ENCODE measurements around the gene STAT4.

STAT4 gene

GRCh38 chr2:191144217-191144616, 6.6 kb downstream of the STAT4 start:
- no peak for DNase-seq

GRCh38 chr2:191143791-191144190, 7.0 kb downstream of the STAT4 start:
- no peak for DNase-seq

GRCh38 chr2:191128911-191129304, 21.9 kb downstream of the STAT4 start:
- DNase-seq = no peak

GRCh38 chr2:191128172-191128910, 22.5 kb downstream of the STAT4 start:
- DNase-seq = no peak

GRCh38 chr2:191127235-191127634, 23.6 kb downstream of the STAT4 start:
- no peak for DNase-seq

GRCh38 chr2:191126386-191127085, 24.3 kb downstream of the STAT4 start:
- DNase-seq = no peak

GRCh38 chr2:191125646-191126045, 25.1 kb downstream of the STAT4 start:
- DNase-seq = no peak

- no peak for DNase-seq
Measured at GRCh38 chr2:191122638-191123294, 28.0 kb downstream of the STAT4 start.

- DNase-seq = no peak
Measured at GRCh38 chr2:191117341-191117740, 33.5 kb downstream of the STAT4 start.

GRCh38 chr2:191115804-191116203, 35.0 kb downstream of the STAT4 start:
- no peak for DNase-seq

- no peak for DNase-seq
Measured at GRCh38 chr2:191115391-191115790, 35.4 kb downstream of the STAT4 start.

- DNase-seq = no peak
Measured at GRCh38 chr2:191114403-191114886, 36.3 kb downstream of the STAT4 start.

GRCh38 chr2:191113761-191114160, 37.0 kb downstream of the STAT4 start:
- no peak for DNase-seq

GRCh38 chr2:191112448-191112901, 38.3 kb downstream of the STAT4 start:
- DNase-seq = no peak

GRCh38 chr2:191109888-191110287, 40.9 kb downstream of the STAT4 start:
- DNase-seq = no peak

- no peak for DNase-seq
Measured at GRCh38 chr2:191108331-191108730, 42.5 kb downstream of the STAT4 start.

- DNase-seq = no peak
Measured at GRCh38 chr2:191105082-191105481, 45.7 kb downstream of the STAT4 start.

- DNase-seq = no peak
Measured at GRCh38 chr2:191103774-191104173, 47.0 kb downstream of the STAT4 start.

- no peak for DNase-seq
Measured at GRCh38 chr2:191100216-191100615, 50.6 kb downstream of the STAT4 start.

- DNase-seq = no peak
Measured at GRCh38 chr2:191087311-191087710, 63.5 kb downstream of the STAT4 start.

GRCh38 chr2:191086706-191087105, 64.1 kb downstream of the STAT4 start:
- no peak for DNase-seq

- no peak for DNase-seq
Measured at GRCh38 chr2:191083540-191083939, 67.3 kb downstream of the STAT4 start.

- no peak for DNase-seq
Measured at GRCh38 chr2:191082321-191082720, 68.5 kb downstream of the STAT4 start.
